ENCODE data around the gene C1orf146. TPM values are rescaled to one million over a fixed set of nuclear protein-coding genes. Genes with fewer than 3 reads are reported as not detected.
A peak's percentile ranks its signal among the peaks of the same experiment; 100 is the strongest.

Gene C1orf146
- total RNA-seq, 1 donor from 2014 or later, result not detected

DNA sequence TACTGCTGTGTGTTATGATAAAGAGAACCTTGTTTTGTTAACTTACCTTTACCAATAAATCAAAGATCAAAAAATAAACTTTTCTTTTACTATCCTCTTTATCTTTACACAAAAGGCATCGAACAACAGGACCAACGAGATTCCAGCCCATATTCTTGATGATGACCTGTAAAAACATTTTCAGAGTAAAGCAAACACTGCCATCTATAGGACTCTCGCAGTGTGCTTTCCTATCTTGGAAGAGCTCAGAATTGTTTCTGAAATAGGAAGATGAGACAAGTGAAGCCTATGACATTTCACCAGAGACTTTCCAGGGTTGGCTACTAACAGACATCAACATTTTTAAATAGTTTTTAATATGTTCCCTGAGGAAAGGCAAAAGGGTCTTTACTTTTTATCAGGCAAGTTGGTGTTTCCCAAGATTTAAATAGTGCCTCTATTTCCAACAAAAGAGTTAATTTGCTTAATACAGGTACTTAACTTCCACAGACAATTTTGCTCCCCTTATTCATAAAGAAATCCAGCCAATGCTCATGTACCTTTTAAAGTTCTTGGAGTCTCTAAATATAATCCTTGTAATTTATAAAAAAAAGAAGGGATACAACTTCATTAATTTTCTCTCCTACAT lies 73.8 kb downstream of the C1orf146 start:
- H3K36me3 Mint-ChIP-seq (ENCODE audit: unreplicated experiment), result no peaks in the 10 kb centered on the region

More for the DNA sequence above, 73.8 kb downstream of the C1orf146 start:
- DNase-seq, result no peak
- no peaks in the 10 kb centered on the region for H3K4me1 Mint-ChIP-seq (ENCODE audit: low read depth, unreplicated experiment)
- H3K27me3 Mint-ChIP-seq (ENCODE audit: unreplicated experiment), result no peaks in the 10 kb centered on the region
- TF ChIP-seq, protein P1, sequence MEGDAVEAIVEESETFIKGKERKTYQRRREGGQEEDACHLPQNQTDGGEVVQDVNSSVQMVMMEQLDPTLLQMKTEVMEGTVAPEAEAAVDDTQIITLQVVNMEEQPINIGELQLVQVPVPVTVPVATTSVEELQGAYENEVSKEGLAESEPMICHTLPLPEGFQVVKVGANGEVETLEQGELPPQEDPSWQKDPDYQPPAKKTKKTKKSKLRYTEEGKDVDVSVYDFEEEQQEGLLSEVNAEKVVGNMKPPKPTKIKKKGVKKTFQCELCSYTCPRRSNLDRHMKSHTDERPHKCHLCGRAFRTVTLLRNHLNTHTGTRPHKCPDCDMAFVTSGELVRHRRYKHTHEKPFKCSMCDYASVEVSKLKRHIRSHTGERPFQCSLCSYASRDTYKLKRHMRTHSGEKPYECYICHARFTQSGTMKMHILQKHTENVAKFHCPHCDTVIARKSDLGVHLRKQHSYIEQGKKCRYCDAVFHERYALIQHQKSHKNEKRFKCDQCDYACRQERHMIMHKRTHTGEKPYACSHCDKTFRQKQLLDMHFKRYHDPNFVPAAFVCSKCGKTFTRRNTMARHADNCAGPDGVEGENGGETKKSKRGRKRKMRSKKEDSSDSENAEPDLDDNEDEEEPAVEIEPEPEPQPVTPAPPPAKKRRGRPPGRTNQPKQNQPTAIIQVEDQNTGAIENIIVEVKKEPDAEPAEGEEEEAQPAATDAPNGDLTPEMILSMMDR (IDR thresholded peaks at IDR 0.05; ENCODE audit: partially characterized antibody, unreplicated experiment), result peak; percentile 45
- no peak overlapping the region for H3K27ac Mint-ChIP-seq (ENCODE audit: unreplicated experiment)
- H3K4me3 Mint-ChIP-seq (ENCODE audit: unreplicated experiment), result no peak overlapping the region
- H3K9me3 Mint-ChIP-seq (ENCODE audit: unreplicated experiment), result no peaks in the 10 kb centered on the region

Other genes starting within 250 kb of the C1orf146 start
- 0.29 TPM for gene EPHX4, start 187.9 kb upstream of the C1orf146 start, total RNA-seq (ENCODE audit: unreplicated experiment)
- gene SETSIP, start 142.5 kb upstream of the C1orf146 start, total RNA-seq (ENCODE audit: unreplicated experiment), result not detected
- 13.4 TPM for gene BTBD8, start 137.6 kb upstream of the C1orf146 start, total RNA-seq (ENCODE audit: unreplicated experiment)
- 9.6 TPM for gene GLMN, start 81.1 kb downstream of the C1orf146 start, total RNA-seq (ENCODE audit: unreplicated experiment)
- 26.4 TPM for gene RPAP2, start 81.1 kb downstream of the C1orf146 start, total RNA-seq (ENCODE audit: unreplicated experiment)

Measured in glutamatergic neuron (in vitro differentiated cells).